Subcutaneous abdominal adipose tissue (tissue), 5 donors: ENCODE results near the gene AKIRIN2.
"Not testable (repeated sequence)": the region's sequence is repeated elsewhere in the genome, so short reads cannot be mapped to it uniquely, and the experiment has no call there.

Experiments
- H3K27ac ChIP-seq: one replicate; pipeline ENCODE4 v1.7.0; 2013; ENCODE audit warnings: low read depth, mild to moderate bottlenecking, inconsistent platforms, low read length, moderate library complexity
- H3K27me3 ChIP-seq, 5 donors: one replicate each; pipeline ENCODE4 v1.7.0; 2013; ENCODE audit warnings: low read length in 5 of 5, inconsistent platforms in 1 of 5; ENCODE audit not compliant: control insufficient read depth in 5 of 5, insufficient read depth in 4 of 5
- H3K36me3 ChIP-seq, 5 donors: one replicate each; pipeline ENCODE4 v1.7.0; 2013; ENCODE audit warnings: low read length in 5 of 5; ENCODE audit not compliant: control insufficient read depth in 5 of 5, insufficient read depth in 5 of 5
- H3K4me1 ChIP-seq, 5 donors: one replicate each; pipeline ENCODE4 v1.7.0; 2013; ENCODE audit warnings: low read length in 5 of 5, mild to moderate bottlenecking in 3 of 5, moderate library complexity in 1 of 5; ENCODE audit not compliant: control insufficient read depth in 5 of 5, insufficient read depth in 5 of 5
- H3K4me3 ChIP-seq, 5 donors: one replicate each; pipeline ENCODE4 v1.7.0; 2013; ENCODE audit warnings: low read length in 5 of 5, low read depth in 1 of 5
- H3K9ac ChIP-seq, 5 donors: one replicate each; pipeline ENCODE4 v1.7.0; 2013; ENCODE audit warnings: low read length in 5 of 5, mild to moderate bottlenecking in 4 of 5, moderate library complexity in 3 of 5
- H3K9me3 ChIP-seq, 5 donors: one replicate each; pipeline ENCODE4 v1.7.0; 2013; ENCODE audit warnings: low read length in 5 of 5; ENCODE audit not compliant: control insufficient read depth in 5 of 5
- donor health status: healthy.
- donor health status: healthy.
- donor health status: healthy.
- donor health status: healthy.
- donor health status: healthy.

AKIRIN2 gene

DNA sequence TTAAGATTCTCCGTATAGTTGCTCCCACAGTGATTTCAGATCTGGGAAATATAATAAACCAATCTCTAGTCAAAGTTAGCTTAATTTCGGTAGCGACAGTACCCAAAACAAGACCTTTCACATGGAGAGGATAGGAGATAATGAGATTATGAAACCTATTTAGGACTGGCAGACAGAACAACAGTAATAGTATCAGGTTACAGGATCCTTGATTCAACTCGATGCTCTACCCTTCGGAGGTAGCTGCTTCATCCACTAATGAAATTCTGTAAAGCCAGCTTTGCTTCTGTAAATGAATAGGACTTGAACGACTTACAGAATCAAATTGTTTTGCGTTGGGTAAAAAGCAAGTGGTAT is 534 bp upstream of the AKIRIN2 start:
- H3K4me1 ChIP-seq, result peaks cover 0 to 32% (median 23%) of the 10 kb centered on the region in 5 donors
- peak overlapping the region; percentile 59 to 98 (median 85) for H3K4me3 ChIP-seq
- no peaks in the 10 kb centered on the region for H3K9me3 ChIP-seq

DNA sequence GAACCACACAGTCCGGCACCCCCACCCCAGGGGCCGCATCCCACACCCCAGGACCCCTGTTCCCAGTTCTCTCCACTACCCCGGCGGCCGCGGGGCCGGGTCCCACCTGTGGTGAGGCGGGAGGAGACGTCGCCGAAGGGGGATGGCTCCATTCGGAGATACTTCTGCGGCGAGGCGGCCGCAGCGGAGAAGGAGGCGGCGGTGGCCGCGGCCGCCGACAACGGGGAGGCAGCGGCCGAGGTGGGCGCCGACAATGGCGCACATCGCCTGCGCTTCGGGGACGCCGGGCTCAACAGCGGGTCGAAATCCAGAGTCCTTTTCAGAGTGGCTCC is 723 bp downstream of the AKIRIN2 start:
- H3K9ac ChIP-seq, result peak overlapping the region; percentile 42 to 100 (median 99)
- H3K4me3 ChIP-seq, result peak overlapping the region; percentile 80 to 98 (median 97)
- H3K4me1 ChIP-seq, result peaks cover 0 to 37% (median 28%) of the 10 kb centered on the region in 5 donors
- H3K27me3 ChIP-seq, result no peaks in the 10 kb centered on the region
- no peaks in the 10 kb centered on the region for H3K36me3 ChIP-seq
- no peaks in the 10 kb centered on the region for H3K9me3 ChIP-seq
- peak overlapping the region; percentile 99 for H3K27ac ChIP-seq

More for the DNA sequence above, 534 bp upstream of the AKIRIN2 start:
- Histone ChIP-seq H3K27me3 (no peaks in the 10 kb centered on the region), H3K9ac (peak overlapping the region; percentile 21 to 99 (median 81)), H3K36me3 (no peaks in the 10 kb centered on the region), H3K27ac (peak overlapping the region; percentile 99)

DNA sequence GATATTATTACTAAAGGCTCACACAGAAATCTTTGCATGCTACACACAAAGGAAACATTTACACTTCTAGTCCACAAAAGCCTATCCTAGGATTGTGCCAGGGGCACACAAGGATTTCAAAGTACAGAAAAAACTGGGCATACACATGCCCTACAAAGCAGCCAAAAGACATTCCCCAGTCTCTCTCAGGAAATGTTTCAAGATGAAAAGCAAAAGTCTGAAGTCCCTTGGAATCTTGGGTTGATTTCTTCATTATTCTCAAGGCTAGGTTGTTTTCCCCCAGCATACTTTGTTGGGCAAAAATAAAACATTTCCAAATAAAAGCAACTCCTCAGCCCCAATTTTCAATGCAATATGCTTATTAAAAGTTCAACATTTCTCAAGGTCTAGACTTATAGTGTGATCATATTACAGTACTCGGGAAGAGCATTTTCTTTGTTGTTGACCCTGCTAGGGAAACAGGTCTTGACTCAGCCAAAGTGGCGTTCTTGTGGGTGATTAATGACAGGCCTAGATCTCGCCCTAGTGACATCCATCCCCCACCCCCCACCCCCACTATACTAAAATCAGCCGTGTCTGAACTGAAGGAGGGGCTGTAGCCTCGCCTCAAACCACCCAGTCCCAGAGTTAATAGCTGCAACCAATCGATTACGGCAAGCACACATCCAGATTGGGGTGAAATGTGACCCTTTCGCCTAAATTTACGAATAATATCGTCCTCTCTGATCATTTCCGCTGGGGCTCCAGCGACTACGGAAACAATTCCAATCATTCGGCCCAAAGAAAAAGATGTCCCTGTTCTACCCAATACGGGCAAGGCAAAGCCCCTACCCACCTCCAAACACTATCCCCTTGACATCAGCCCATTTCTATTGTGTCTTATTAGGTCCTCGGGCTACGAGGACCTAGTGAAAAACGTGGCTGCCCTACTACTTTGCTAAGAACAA is 1.4 kb downstream of the AKIRIN2 start:
- Histone ChIP-seq H3K27ac (peak overlapping the region; percentile 99), H3K9me3 (no peaks in the 10 kb centered on the region), H3K9ac (peak overlapping the region; percentile 42 to 100 (median 99)), H3K27me3 (no peaks in the 10 kb centered on the region), H3K36me3 (no peaks in the 10 kb centered on the region), H3K4me3 (peak overlapping the region; percentile 80 to 98 (median 97)), H3K4me1 (peaks cover 0 to 42% (median 35%) of the 10 kb centered on the region in 5 donors)

DNA sequence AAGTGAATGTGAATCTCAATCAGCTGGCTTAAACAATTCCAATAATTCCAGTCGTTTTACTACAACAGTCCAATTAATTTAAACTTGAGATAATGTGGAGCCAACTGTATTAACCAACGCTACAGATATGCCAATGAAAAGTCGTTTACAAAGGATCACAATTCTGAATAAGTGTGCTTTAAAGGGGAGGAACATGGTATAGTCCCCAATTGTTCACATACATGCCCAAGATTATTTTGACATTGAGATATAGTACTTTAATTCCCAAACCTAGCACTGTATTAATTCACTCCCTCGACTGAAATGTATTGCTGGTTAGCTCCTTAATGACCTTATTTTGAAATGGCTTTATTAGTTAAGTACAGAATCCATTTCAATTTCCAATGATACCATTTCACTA is 2.5 kb downstream of the AKIRIN2 start:
- Histone ChIP-seq H3K27me3 (no peaks in the 10 kb centered on the region), H3K36me3 (no peaks in the 10 kb centered on the region), H3K27ac (peak overlapping the region; percentile 99), H3K9me3 (no peaks in the 10 kb centered on the region), H3K4me1 (peaks cover 0 to 53% (median 42%) of the 10 kb centered on the region in 5 donors), H3K4me3 (peak overlapping the region; percentile 80 to 98 (median 97)), H3K9ac (peak overlapping the region in 4 of 5 donors; percentile 69 to 100 (median 98))

DNA sequence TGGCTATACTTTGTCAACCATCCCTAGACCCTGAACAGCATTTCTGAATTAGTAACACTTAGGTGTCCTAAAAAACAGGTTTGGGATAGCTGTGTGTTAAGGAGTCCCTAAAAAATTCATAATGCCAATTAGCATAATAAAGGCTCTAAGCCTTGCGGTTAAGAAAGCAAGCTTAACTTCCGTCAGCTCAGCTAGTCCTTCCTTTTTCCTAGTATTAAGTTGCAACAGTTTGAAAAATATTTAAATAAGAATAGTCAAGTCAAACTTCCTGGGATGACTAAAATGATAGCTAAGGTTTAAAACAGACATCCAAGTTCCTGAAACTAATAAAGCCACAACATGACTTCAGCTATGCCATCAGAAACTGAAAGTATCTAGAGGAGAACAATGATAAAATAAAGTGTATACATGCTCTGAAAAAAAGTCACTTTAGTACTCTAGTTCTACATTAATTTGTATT is 3.5 kb downstream of the AKIRIN2 start:
- Histone ChIP-seq H3K4me1 (peaks cover 0 to 63% (median 46%) of the 10 kb centered on the region in 5 donors), H3K36me3 (no peaks in the 10 kb centered on the region), H3K4me3 (peak overlapping the region; percentile 80 to 98 (median 97)), H3K27ac (peak overlapping the region; percentile 99), H3K9me3 (no peaks in the 10 kb centered on the region), H3K9ac (peak overlapping the region; percentile 40 to 100 (median 58)), H3K27me3 (no peaks in the 10 kb centered on the region)

DNA sequence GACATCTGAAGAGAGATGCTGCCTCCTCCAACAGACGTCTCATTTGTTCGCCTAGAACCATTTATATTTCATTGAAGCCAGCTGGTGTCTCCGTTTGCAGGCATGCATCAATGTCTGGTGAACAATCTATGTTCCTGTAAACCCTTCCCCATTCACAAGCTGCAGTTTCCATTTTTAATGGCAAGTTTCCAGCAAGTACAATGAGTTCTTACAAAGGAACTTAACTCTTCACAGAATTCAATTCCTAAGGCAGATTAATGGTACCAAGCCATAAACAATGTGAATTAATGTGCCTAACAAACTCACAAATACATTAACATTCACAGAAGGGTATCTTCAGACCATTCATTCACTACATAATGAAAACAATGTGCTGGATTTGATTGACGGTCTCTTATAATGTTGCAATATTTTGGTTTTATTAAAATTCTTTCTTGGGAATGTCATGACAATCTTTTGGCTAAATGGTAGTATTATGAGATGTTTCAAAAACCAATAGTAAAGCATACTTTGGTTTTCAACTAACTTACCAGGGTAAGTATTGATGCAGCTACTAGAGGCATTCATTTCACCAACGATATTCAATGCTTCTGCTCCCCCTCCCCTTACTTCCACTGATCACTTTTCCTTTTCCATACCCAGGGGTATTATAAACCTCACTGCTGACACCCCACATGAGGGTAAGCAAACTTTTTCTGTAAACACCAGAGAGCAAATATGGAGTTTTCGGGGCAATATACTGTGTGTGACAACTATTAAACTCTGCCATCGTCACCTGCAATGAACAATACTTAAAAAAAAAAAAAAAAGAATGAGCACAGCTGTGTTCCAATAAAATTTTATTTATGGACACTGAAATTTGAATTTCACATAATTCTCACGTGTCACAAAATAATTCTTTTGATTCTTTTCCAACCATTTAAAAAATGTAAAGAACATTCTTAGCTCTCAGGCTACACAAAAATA is 4.2 kb downstream of the AKIRIN2 start:
- Histone ChIP-seq H3K9me3 (no peaks in the 10 kb centered on the region), H3K27me3 (no peaks in the 10 kb centered on the region), H3K27ac (peak overlapping the region; percentile 99), H3K9ac (peak overlapping the region; percentile 40 to 100 (median 58)), H3K4me1 (peaks cover 0 to 69% (median 48%) of the 10 kb centered on the region in 5 donors), H3K36me3 (no peaks in the 10 kb centered on the region), H3K4me3 (peak overlapping the region; percentile 80 to 98 (median 97))

DNA sequence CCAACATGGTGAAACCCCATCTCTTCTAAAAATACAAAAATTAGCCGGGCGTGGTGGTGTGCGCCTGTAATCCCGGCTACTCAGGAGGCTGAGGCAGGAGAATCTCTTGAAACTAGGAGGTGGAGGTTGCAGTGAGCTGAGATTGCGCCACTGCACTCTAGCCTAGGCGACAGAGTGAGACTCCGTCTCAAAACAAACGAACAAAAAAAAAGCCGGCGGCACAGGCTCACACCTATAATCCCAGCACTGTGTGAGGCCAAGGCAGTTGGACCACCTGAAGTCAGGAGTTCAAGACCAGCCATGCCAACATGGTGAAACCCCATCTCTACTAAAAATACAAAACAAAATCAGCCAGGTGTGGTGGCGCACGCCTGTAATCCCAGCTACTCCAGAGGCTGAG is 5.2 kb downstream of the AKIRIN2 start:
- H3K9ac ChIP-seq, H3K27me3 ChIP-seq, H3K27ac ChIP-seq, H3K36me3 ChIP-seq, H3K4me3 ChIP-seq, H3K9me3 ChIP-seq: not testable (repeated sequence)
- H3K4me1 ChIP-seq, result peaks cover 0 to 68% (median 50%) of the 10 kb centered on the region in 5 donors

DNA sequence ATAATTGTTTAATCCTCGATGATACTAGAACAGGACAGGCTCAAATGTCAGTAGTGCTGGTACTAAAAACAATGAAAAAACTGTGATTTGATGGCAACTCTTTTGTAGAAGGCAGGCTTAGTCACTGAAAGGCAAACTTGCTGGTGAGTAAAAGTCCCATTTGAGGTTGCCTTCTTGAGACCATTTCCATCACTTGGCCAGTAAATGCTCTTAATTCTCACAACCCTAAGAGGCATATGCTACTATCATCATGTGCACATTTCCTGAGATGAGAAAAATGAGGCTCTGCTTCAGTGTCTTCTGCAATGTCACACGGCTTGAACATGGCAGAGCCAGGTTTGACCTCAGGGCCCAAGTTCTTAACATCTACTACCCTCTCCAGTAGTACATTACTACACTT is 9.9 kb downstream of the AKIRIN2 start:
- Histone ChIP-seq H3K4me1 (peaks cover 0 to 65% (median 64%) of the 10 kb centered on the region in 5 donors), H3K27ac (no peak overlapping the region), H3K9me3 (no peaks in the 10 kb centered on the region), H3K36me3 (peaks cover 0 to 2% (median 0%) of the 10 kb centered on the region in 5 donors), H3K27me3 (no peaks in the 10 kb centered on the region), H3K9ac (no peak overlapping the region), H3K4me3 (no peak overlapping the region)

DNA sequence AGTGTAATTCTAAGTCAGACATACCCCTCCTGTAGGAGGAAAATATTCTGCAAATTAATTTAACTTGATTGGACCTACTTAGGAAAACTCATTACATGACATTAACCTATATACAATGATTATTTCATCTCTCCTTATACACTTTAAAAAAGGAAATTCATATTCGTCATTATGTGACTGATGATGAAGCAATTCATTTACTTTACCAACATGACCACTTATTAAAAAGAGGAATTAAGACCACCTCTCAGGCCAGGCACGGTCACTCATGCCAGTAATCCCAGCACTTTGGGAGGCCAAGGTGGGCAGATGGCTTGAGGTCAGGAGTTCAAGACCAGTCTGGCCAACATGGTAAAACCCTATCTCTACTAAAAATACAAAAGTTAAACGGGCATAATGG is 11.6 kb downstream of the AKIRIN2 start:
- H3K4me3 ChIP-seq, result no peak overlapping the region
- H3K4me1 ChIP-seq, result peaks cover 0 to 67% (median 63%) of the 10 kb centered on the region in 5 donors
- peaks cover 0 to 2% (median 0%) of the 10 kb centered on the region in 5 donors for H3K36me3 ChIP-seq
- H3K9ac ChIP-seq, result no peak overlapping the region
- no peaks in the 10 kb centered on the region for H3K9me3 ChIP-seq
- no peaks in the 10 kb centered on the region for H3K27me3 ChIP-seq
- H3K27ac ChIP-seq, result no peak overlapping the region
